Upper lobe of left lung (tissue), 6 donors: Measurements from ENCODE around the gene PCDHA6. TPM values are rescaled to one million over a fixed set of nuclear protein-coding genes. Genes with fewer than 3 reads are reported as not detected.
"Not testable (repeated sequence)": the region's sequence is repeated elsewhere in the genome, so short reads cannot be mapped to it uniquely, and the experiment has no call there.

Experiments used
- ATAC-seq, 2 donors: fragments of 200-7000 bp; cut with Tn5 transposase; one replicate each; pipeline ENCODE4 v1.9.1; 2022; ENCODE audit warnings: mild to moderate bottlenecking in 2 of 2, moderate library complexity in 2 of 2; ENCODE audit not compliant: low FRiP score in 2 of 2
- DNase-seq, 2 donors: peaks; one replicate each; pipeline ENCODE4 v3.0.0-alpha.2; 2019 to 2020
- H3K27ac ChIP-seq, 4 donors: fragments of 200-600 bp; sonication (generic); one replicate each; pipeline ENCODE4 v1.5.1; 2016 to 2019
- H3K27me3 ChIP-seq, 4 donors: fragments of 200-600 bp; sonication (generic); one replicate each; pipeline ENCODE4 v1.5.1; 2017 to 2019
- H3K36me3 ChIP-seq, 4 donors: fragments of 200-600 bp; sonication (generic); one replicate each; pipeline ENCODE4 v1.5.1; 2016 to 2019
- H3K4me1 ChIP-seq, 4 donors: fragments of 200-600 bp; sonication (generic); one replicate each; pipeline ENCODE4 v1.5.1; 2018 to 2019
- H3K4me3 ChIP-seq, 4 donors: fragments of 200-600 bp; sonication (generic); one replicate each; pipeline ENCODE4 v1.5.1; 2017 to 2019; ENCODE audit warnings: mild to moderate bottlenecking in 2 of 4, moderate library complexity in 1 of 4
- H3K9me3 ChIP-seq, 4 donors: fragments of 200-600 bp; sonication (generic); one replicate each; pipeline ENCODE4 v1.5.1; 2018 to 2019
- CTCF ChIP-seq, 6 experiments: fragments of 450-650 bp in 4 of 6; fragments of 200-600 bp in 2 of 6; sonication (generic) in 2 of 6; IDR thresholded peaks; one replicate each; pipeline ENCODE4 v1.5.1; 2016 to 2019; ENCODE audit warnings: antibody characterized with exemption in 6 of 6
- EP300 ChIP-seq, 4 donors: sonication (generic); formaldehyde crosslinking; IDR thresholded peaks; one replicate each; pipeline ENCODE4 v1.5.1; 2017; ENCODE audit warnings: antibody characterized with exemption in 4 of 4, control low read depth in 2 of 4
- POLR2A ChIP-seq, 4 donors: fragments of 450-650 bp; IDR thresholded peaks; one replicate each; pipeline ENCODE4 v1.5.1; 2016 to 2017; ENCODE audit warnings: antibody characterized with exemption in 4 of 4, mild to moderate bottlenecking in 2 of 4
- POLR2AphosphoS5 ChIP-seq, 2 donors: sonication (generic); formaldehyde crosslinking; IDR thresholded peaks; one replicate each; pipeline ENCODE4 v1.5.1; 2017; ENCODE audit warnings: antibody characterized with exemption in 2 of 2
- WGBS, 2 donors: methylation state at CpG; one replicate each; pipeline ENCODE4 v1.1.5; 2017 to 2018; 5-methylcytosine and 5-hydroxymethylcytosine counted together
- total RNA-seq, 6 donors: library from RNA; depleted of rRNA in 4 of 6; stranded (reverse); fragments of >200 nt in 4 of 6; gene quantifications; one replicate each; pipeline versions ENCODE4 v1.1.0 to v1.2.1, GENCODE V29; 2016 to 2021
- donor health status: DM: no; HTN: no; CAD: no; lungs with moderate emphysema.
- donor health status: DM: no; HTN: yes; CAD: no; lungs with severe emphysema.

The PCDHA6 gene
- total RNA-seq, 6 donors from 2014 or later = 0.44 to 2.1 (median 0.63) TPM

GRCh38 chr5:140868721-140869554, 41.2 kb downstream of the PCDHA6 start, which contains the start of gene PCDHA11:
Gene PCDHA11, plus strand, starts transcription at chr5:140868957. Its CDS starts 147 bp downstream, at chr5:140869104.
- ATAC-seq (no peak), DNase-seq (peak in 1 of 2 donors; percentile 56)
- Histone ChIP-seq H3K36me3 (no peaks in the 10 kb centered on the region), H3K27me3 (no peaks in the 10 kb centered on the region), H3K4me1 (no peaks in the 10 kb centered on the region), H3K4me3 (peak within 1 kb of the TSS in 3 of 4 donors; percentile 6 to 25 (median 23)), H3K27ac (no peak within 1 kb of the TSS), H3K9me3 (peaks cover 0 to 29% (median 26%) of the 10 kb centered on the region in 4 donors)
- 19 to 20% methylated on average over 28 to 41 of the region's 41 CpGs for WGBS, 2 donors
- TF ChIP-seq POLR2A (IDR thresholded peaks at IDR 0.05) = no peak
- peak in 2 of 6 experiments; percentile 10 to 18 for TF ChIP-seq CTCF (IDR thresholded peaks at IDR 0.05)
- TF ChIP-seq EP300 (IDR thresholded peaks at IDR 0.05) = no peak

GRCh38 chr5:140869555-140869886, 41.8 kb downstream of the PCDHA6 start:
- TF ChIP-seq POLR2A (IDR thresholded peaks at IDR 0.05) = no peak
- TF ChIP-seq CTCF (IDR thresholded peaks at IDR 0.05) = no peak
- no peak for TF ChIP-seq POLR2AphosphoS5 (IDR thresholded peaks at IDR 0.05)
- no peak for TF ChIP-seq EP300 (IDR thresholded peaks at IDR 0.05)
- Histone ChIP-seq H3K4me3 (no peak overlapping the region), H3K36me3 (no peaks in the 10 kb centered on the region), H3K9me3 (peaks cover 0 to 32% (median 26%) of the 10 kb centered on the region in 4 donors), H3K4me1 (no peaks in the 10 kb centered on the region), H3K27me3 (no peaks in the 10 kb centered on the region), H3K27ac (no peak overlapping the region)
- no peak for DNase-seq
- WGBS, 2 donors = 66 to 67% methylated on average over 5 of the region's 5 CpGs
- ATAC-seq = no peak

GRCh38 chr5:140870221-140871201, 42.8 kb downstream of the PCDHA6 start:
- H3K4me3 ChIP-seq = no peak overlapping the region
- ATAC-seq (no peak), DNase-seq (peak in 1 of 2 donors; percentile 84)
- no peaks in the 10 kb centered on the region for H3K4me1 ChIP-seq
- peaks cover 0 to 40% (median 28%) of the 10 kb centered on the region in 4 donors for H3K9me3 ChIP-seq
- 48 to 64% methylated on average over 37 to 57 of the region's 114 CpGs for WGBS, 2 donors
- TF ChIP-seq POLR2AphosphoS5 (IDR thresholded peaks at IDR 0.05) (no peak), POLR2A (IDR thresholded peaks at IDR 0.05) (no peak), EP300 (IDR thresholded peaks at IDR 0.05) (no peak), CTCF (IDR thresholded peaks at IDR 0.05) (no peak)
- H3K27ac ChIP-seq = no peak overlapping the region
- no peaks in the 10 kb centered on the region for H3K36me3 ChIP-seq
- H3K27me3 ChIP-seq = no peaks in the 10 kb centered on the region

DNA sequence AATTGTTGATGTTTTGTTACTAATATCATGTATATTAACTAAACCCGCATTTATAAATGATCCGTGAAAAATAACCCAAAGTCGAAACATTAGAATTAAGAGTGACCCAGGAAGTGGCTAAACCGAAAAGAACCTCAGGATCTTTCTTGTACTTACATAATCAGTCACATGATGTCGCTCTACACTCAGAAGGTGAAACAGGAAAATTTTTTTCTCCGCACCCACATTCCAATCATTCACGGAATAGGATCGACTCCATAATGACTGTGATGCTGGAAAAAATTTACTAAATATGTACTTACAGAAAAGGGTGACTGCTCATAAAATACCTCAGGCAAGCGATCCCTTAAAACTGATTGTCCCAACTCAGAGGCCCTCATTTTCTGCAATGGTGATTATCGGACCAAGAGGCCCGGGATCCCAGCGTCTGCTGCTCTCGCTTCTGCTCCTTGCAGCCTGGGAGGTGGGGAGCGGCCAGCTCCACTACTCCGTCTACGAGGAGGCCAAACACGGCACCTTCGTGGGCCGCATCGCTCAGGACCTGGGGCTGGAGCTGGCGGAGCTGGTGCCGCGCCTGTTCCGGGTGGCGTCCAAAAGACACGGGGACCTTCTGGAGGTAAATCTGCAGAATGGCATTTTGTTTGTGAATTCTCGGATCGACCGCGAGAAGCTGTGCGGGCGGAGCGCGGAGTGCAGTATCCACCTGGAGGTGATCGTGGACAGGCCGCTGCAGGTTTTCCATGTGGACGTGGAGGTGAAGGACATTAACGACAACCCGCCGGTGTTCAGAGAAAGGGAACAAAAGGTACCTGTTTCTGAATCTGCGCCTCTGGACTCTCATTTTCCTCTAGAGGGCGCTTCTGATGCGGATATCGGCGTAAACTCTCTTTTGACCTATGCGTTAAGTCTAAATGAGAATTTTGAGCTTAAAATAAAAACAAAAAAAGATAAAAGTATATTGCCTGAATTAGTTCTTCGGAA, 47.6 kb downstream of the PCDHA6 start, which contains the start of gene PCDHA12:
Gene PCDHA12, plus strand, starts transcription at position 224 of the 981 bp plus-strand sequence. Its CDS starts 165 bp downstream, at position 389.
- peak within 1 kb of the TSS in 2 of 4 donors; percentile 16 to 41 for H3K27ac ChIP-seq
- H3K36me3 ChIP-seq = no peaks in the 10 kb centered on the region
- DNase-seq (peak; percentile 22 to 46), ATAC-seq (peak in 1 of 2 donors; percentile 53)
- no peaks in the 10 kb centered on the region for H3K4me1 ChIP-seq
- H3K4me3 ChIP-seq = peak within 1 kb of the TSS in 3 of 4 donors; percentile 18 to 31 (median 30)
- H3K9me3 ChIP-seq = peaks cover 0 to 33% (median 29%) of the 10 kb centered on the region in 4 donors
- no peaks in the 10 kb centered on the region for H3K27me3 ChIP-seq
- 24% methylated on average over 30 to 47 of the region's 47 CpGs for WGBS, 2 donors
- no peak for TF ChIP-seq POLR2A (IDR thresholded peaks at IDR 0.05)
- TF ChIP-seq CTCF (IDR thresholded peaks at IDR 0.05) = peak in 2 of 6 experiments; percentile 12 to 14

DNA sequence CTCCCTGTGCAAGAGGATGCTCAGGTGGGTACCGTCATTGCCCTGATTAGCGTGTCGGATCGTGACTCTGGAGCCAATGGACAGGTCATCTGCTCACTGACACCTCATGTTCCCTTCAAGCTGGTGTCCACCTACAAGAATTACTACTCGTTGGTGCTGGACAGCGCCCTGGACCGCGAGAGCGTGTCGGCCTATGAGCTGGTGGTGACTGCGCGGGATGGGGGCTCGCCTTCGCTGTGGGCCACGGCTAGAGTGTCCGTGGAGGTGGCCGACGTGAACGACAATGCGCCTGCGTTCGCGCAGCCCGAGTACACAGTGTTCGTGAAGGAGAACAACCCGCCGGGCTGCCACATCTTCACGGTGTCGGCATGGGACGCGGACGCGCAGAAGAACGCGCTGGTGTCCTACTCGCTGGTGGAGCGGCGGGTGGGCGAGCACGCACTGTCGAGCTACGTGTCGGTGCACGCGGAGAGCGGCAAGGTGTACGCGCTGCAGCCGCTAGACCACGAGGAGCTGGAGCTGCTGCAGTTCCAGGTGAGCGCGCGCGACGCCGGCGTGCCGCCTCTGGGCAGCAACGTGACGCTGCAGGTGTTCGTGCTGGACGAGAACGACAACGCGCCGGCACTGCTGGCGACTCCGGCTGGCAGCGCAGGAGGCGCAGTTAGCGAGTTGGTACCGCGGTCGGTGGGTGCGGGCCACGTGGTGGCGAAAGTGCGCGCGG, 48.9 kb downstream of the PCDHA6 start:
- not testable (repeated sequence) for H3K27ac ChIP-seq
- WGBS, 2 donors = 53 to 60% methylated on average over 40 to 79 of the region's 80 CpGs
- peaks cover 0 to 23% (median 21%) of the 10 kb centered on the region in 4 donors for H3K9me3 ChIP-seq

More for the DNA sequence above, 48.9 kb downstream of the PCDHA6 start:
- not testable (repeated sequence) for H3K4me3 ChIP-seq, H3K4me1 ChIP-seq, ATAC-seq, H3K27me3 ChIP-seq, H3K36me3 ChIP-seq
- peak in 1 of 2 donors; percentile 85 for DNase-seq
